Fibroblast of skin of left biceps (primary cell): ENCODE results near the gene CHSY1.
"Not testable (repeated sequence)": the region's sequence is repeated elsewhere in the genome, so short reads cannot be mapped to it uniquely, and the experiment has no call there.

Experiments used
- DNase-seq, 2 experiments: peaks; one replicate each; pipeline ENCODE4 v3.0.0-alpha.2; 2013; ENCODE audit warnings: low read depth in 2 of 2

The CHSY1 gene, protein sequence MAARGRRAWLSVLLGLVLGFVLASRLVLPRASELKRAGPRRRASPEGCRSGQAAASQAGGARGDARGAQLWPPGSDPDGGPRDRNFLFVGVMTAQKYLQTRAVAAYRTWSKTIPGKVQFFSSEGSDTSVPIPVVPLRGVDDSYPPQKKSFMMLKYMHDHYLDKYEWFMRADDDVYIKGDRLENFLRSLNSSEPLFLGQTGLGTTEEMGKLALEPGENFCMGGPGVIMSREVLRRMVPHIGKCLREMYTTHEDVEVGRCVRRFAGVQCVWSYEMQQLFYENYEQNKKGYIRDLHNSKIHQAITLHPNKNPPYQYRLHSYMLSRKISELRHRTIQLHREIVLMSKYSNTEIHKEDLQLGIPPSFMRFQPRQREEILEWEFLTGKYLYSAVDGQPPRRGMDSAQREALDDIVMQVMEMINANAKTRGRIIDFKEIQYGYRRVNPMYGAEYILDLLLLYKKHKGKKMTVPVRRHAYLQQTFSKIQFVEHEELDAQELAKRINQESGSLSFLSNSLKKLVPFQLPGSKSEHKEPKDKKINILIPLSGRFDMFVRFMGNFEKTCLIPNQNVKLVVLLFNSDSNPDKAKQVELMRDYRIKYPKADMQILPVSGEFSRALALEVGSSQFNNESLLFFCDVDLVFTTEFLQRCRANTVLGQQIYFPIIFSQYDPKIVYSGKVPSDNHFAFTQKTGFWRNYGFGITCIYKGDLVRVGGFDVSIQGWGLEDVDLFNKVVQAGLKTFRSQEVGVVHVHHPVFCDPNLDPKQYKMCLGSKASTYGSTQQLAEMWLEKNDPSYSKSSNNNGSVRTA

DNA sequence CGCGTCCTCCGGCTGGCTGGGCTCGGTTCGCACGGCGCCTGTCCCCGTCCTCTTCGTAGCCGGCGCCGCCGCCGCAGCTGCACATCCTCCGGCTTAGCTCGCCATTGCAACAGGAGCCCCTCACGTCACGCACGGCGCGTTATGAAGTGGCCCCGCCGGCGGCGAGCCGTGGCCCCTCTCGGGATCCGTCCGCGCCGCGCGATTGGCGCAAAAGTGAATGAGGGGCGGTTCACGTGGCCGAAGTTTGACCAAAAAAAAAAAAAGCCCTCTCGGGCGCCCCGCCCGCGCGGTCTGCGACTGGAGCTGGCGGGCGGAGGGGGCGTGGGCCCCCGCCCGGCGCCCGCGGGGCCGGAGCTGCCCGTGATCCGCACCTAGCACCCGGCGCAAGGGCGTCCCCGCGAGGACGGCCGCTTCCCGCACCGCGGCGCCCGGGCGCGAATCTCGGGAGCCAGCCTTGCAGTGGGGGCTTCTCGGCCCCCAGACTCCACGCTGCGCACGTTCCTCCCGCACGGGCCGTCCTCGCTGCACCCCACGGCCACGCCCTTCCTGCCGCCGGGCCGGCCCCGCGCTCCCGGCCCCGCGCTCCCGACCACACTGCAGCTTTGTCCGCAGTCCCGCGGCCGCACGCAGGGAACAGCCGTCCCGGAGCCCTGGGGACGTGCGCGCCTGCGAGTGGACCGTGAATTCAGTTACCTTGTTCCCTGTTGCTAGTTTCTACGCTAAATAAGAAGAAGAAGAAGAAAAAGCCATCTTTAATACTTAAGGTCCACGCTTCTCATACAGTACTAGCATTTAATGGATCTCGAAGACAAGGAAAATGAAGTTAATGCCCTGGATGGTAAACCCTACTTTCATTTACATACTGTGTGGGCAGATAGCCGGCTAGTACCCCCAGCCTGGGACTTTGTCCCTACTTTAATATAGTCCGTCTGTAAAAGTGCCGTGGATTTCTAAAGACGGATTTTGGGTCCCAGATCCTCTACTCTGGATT lies at the start of gene CHSY1:
CHSY1 (minus strand) TSS at position 219 of the 991 bp plus-strand sequence. CDS start 592 bp downstream, outside the sequence.
- DNase-seq = peak; percentile 84 to 88

DNA sequence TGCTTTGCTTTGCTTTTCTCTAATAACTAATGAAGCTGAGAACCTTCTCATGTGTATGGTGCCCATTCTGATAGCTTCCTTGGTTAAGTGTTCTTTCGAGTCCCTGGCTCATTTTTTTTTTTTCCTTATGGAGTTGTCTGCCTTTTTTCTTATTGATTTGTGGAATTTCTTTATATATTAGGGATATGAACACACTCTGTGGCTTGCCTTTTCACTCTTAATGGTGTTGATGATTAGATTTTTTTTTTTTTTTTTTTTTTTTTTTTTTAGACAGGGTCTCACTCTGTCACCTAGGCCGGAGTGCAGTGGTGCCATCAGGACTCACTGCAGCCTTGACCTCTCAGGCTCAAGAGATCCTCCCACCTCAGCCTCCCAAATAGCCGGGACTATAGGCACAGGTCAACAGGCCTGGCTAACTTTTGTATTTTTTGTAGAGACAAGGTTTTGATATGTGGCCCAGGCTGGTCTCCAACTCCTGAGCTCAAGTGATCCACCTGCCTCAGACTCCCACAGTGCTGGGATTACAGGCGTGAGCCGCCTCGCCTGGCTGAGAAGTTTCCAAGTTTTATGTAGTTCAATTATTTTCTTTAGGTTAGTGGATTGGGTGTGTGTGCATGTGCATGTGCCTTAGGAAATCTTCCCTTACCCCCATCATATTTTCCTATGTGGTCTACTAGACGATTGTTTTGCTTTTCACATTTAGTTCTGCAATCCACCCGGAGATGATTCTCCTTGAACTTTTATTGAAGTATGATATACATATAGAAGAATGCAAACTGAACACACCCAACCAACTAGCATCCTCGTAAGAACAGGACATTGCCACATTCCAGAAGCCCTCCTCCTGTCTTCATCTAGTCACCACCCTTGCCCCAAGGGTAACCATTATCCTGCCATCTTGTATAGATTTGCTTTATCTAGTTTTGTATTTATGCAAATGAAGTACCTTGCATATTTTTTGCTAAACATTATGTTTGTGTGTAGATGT lies 44.9 kb upstream of the CHSY1 start:
- no peak for DNase-seq

DNA sequence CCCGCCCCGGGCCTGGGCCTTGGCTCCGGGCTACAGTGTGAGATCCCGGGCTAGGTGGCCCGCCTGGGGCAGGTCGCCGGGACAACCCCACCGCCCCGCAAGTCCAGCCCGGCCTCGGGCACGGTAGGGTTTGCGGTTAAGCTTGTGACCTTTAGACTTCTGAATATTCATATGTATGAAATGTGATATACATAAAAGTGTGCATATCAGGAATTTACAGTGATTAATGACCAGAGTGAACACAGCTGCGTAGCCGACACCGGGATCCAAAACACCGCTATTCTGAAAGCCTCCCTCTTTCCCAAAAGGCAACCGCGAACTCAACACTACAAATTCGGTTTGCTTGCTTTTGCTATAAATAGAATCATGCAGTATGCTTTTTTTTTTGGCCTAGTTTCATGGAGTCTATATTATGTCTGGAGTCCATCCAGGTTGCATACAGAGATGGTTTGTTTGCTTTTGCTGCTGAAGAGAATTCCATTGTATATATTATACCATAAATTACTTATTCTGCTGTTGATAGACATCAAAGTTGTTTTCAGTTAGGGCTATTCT lies 43.8 kb upstream of the CHSY1 start:
- DNase-seq = peak; percentile 51 to 62

DNA sequence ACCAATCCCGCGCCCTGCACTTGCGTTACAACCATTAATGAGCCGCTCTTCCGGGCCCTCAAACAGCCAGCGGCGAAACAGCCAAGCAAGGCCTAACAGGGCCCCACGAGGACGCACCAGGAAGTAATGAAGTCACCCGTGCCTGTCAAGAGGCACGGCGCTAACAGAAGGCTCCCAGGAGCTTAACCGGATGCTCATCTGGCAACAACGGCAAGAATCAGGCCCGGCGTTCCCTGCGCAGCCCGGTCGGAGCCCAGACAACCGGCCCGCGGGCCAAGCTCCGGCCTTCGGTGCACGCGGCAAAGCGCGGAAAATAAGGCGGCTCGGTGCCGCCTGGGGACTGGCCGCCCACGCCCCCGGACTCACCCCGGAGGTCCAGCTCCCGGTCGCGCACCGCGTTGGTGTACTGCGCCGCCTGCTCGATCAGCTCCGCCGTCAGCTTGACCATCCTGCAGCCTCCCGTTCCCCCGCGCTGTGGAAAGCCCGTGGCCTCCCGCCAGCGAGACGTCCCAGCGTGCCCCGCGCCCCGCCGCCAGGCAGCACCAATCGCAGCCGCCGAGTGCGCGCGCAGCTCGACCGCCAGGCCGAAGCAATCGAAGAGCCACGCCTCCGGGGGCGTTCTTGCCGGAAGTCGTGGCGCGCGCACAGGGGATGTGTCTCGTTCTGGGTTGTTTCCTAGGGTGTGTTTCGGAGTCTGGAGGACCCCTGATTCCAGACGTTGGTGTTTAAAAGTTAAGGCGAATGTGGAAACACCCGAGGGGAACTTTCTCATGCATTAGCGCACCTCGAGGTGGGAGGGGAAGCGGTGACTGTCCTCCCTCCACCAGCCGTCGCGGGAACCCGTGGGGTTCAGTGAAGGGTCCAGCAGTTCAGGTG lies 43.1 kb upstream of the CHSY1 start, which contains the start of gene SNRPA1:
SNRPA1 (minus strand) TSS at position 518 of the 876 bp plus-strand sequence; CDS start at position 448, 70 bp downstream.
- DNase-seq = peak; percentile 85

DNA sequence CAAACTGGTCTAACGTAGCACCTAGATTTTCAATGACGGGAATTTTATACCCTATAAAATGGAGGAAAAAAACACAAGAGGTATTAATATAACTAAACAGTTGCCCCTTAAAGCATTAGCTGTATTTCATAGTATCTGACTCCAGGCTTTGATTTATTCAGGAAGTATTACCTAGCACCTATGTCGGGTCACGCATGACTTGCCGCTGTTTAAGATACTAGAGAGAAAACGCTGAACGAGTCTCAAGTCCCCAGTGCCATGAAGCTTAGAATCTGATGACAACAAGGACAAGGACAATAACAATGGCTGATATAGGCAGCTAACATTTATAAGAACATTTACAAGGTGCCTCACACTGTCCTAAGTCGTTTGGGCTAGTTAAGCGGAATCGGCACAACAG lies 41.3 kb upstream of the CHSY1 start:
- DNase-seq = no peak

DNA sequence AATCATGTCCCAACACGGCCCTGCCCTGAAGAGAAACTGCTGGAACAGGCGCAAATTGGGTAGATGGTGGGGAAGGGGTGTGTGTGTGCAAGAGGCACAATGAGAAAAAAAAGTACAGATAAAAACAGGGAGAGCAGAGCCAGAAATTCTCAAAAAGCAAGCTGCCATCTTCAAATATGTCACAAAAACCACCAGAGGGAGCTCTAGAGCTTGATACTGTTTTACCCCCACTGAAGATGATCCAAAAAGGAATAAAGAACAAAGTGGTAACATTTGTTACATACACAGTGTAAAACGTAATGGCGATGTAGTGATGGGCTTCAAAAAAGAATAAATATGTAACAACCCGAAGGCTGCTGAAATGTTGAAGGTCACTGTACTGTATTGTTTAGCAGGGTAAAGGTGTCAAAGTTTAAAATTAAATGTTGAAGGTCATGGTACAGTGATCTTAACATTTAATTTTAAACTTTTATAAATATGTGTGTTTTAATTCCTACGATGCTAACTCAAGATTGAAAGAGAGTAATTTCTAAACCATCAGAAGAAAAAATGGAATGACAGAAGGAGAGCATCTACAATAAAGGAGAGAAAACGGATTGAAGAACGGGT lies 37.2 kb upstream of the CHSY1 start:
- DNase-seq = no peak

DNA sequence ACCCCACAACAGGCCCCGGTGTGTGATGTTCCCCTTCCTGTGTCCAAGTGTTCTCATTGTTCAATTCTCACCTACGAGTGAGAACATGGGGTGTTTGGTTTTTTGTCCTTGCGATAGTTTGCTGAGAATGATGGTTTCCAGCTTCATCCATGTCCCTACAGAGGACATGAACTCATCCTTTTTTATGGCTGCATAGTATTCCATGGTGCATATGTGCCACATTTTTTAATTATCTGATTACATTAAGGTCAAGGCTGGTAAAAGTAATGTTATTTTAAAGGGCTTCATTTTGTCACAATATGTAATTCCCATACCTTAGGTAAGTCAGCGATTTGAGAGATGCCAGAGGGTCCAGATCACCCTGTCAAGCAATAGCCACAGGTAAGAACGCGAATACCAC lies 35.5 kb upstream of the CHSY1 start:
- not testable (repeated sequence) for DNase-seq

DNA sequence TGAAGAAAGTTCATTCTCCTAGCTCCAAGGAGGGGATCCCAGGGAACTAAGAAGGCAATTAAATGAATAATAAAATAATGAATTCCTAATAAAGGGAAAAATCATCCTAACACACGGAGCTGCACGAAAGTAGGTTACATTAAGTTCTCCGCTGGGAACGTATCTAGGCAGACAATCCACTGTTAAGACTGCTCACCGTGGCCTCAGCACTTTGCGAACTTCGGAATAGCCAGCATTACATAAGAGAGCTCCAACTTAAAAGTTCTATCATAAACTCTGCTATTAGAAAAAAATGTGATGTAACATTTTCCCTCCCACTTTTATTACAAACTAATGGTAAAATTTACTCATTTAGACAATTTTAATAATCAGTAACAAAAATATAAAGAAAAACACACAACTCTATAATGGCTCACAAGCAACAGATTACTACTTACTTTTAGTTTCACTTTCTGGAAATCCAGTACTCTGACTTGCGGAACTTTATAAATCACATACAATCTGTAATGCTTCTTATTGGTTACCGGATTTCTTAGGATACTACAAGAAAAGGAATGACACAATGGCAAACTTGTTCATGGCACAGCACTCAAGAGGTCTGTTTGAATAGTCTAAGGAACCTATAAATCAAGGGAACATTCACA lies 34.7 kb upstream of the CHSY1 start:
- DNase-seq = no peak

DNA sequence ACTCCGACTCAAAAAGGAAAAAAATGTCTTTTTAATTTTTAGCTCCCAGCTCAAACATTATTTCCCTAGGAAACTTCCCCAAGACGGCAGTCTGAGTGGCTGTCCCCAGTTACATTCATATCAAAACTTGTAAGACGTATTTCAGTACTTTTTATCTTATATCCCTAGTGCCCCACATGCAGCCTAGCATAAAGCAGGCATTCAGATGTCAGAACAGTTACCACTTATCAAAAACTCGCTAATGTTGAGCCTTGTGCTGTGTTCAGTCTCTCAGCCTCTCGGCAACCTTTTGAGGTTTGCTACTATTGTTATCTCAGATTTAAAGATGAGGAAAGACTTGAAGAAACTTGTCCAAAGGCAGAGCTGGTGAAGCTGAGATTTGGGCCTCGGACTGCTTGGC lies 32.1 kb upstream of the CHSY1 start:
- DNase-seq = no peak

DNA sequence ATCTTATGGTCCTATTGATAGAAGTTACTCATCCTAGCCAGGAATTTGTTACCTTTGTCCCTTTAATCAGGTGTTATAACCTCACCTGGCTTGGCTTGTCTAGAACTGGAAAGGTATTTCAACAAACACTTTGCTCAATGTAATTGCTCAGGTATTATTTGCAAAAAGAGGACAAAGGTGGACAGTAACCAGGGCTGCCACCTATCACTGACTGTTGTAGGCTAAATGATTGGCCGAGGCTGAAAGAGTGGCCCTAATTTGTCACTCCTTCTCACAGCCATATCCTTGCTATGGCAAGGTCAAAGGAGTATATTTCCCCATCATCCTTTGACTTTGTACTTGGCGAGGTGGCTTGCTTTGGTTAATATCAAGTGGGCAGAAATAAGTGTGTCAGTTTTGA lies 28.2 kb upstream of the CHSY1 start:
- DNase-seq = no peak

DNA sequence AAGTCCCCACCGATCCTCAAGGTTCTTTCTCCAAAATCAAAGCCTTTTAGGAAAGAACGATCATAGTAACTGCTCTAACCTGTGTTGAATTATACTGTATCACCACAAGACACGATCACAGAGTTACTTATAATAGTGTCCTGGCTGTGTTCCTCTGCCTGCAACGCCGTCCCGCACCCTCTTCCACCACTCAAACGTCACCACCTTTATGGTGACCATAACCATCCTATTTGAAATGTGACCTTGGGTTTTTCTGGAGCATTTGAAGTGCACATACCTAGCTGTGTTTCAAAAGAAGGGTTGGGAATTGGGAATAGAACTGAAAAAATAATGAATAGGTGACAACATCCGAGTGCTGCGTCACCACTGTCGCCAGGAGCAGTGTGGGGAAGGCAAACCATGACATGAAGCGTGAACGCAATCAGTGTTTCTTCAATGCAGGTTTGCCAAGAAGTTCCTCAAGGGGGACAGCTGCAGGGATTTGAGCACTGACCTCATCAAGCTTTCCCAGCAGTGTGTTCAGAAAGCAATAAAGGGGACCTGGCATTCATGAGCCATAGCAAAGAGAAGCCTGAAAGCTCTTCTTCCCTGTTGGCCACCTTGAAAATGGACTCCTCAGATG lies 26.2 kb upstream of the CHSY1 start:
- DNase-seq = no peak

DNA sequence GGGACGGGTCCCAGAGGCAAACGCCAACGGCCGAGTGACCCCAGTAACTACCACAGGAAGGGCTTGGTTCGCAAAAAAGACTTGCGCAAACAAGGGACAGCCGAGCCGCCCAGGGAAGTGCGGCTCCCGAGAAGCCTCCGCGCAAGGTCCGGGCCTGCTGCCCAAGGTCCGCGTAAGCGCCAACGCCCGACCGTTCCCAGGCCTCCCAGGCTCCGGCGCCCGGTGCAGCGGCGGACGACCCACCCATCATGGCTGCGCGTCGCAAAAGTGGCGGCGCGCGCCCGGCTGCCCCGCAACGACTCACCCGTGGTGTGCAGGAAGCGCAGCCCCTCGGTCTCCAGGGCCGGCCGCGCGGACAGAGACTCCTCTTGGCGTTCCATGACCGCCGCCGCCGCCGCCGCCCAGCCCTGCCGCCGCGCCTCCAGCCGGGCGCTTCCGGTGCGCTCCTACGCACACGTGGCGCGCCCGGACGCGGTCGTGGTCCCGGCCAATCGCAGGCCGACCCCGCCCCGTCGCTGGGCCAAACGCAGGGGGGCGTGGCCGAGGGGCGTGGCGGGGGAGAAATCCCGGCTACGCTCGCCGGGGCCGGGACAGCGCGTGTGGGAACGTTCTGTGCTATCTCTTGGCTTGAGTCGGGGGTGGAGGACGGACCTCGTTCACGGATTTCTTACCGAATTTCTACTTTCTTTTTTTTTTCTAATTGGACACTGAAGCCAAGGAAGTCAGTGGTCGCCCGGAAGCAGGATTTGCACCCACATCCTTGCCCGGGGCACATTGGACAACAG lies 25.4 kb upstream of the CHSY1 start, which contains the start of gene SELENOS:
SELENOS (minus strand) TSS at position 448 of the 785 bp plus-strand sequence; CDS start at position 380, 68 bp downstream.
- peak; percentile 70 to 71 for DNase-seq

DNA sequence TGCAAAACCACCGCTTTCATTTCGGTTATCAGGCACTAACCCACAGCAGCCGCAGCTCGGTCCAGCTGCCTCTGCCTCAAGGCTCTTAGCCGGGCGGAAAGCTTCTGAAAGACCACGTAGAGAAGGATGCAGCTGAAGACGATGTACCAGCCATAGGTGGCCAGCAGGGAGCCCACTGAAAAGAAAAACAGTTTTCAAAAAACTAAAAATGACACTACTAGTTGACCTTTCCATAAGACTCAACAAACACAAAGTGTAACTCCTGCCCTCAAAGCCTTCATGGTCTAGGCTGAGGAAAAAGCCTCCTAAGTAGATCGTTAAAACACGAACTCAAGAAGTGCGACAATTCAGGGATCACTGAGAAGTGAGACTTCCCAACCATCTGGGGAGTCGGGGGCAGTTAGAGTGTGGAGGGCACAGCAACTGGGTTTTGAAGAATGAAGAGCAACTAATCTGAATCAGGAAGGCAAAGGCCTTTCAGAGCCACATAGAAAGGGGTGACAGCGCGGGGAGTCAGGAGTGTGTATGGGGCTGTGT lies 24.7 kb upstream of the CHSY1 start:
- no peak for DNase-seq

DNA sequence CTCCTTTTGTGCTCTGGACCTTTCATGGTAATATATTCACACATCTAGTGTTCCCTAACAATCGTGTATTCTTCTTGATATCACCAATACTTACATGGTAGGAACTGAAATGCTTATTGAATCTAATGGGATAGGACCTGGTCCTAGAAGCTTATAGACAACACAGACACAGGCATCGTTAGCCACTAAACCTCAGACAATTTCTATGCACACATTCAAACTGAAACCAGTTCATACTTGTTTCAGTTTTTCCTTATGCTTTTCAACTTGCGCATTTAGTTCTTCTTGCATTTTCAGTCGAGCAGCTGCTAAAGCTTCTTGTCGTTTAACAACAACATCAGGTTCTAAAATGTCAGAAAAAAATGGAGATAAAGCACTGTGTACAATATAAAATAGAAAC lies 23.2 kb upstream of the CHSY1 start:
- DNase-seq = no peak

DNA sequence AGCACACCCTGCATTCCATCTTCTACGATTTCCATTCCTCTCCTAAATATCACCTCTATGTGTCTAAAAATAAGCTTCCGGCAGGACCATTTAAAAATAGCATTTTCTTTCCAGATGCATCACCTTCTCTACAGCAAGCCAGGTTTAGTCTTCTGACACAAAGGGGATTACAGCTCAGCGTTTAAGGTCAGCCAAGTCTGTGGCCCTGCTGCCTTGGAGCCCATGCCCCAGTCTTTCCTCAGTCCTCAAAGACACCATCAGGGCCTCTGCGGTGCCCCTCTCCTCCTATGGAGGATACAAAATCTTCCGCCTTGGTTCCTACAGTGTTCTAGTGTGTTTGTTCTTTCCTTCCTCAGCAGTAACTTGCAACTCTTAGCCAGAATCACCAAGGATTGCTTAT lies 21.7 kb upstream of the CHSY1 start:
- no peak for DNase-seq

DNA sequence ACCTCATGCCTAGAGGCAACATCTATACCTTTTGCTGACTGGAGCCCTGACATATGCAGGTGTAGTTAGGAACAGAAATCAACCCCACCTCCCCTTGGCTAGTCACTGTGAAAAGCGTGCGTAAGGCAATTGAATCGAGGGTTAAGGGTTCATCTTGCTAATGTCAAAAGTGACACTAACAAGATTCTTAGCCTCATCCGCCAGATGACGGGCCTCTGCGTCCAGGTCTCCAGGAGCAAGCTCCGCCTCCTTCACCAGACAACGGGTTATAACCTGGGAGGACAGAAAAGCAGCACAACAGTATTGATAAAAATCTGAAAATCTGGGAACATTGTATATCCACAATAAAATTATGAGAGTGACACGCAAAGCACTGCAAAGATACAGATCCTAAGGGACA lies 20.7 kb upstream of the CHSY1 start:
- no peak for DNase-seq
